ENCODE measurements around the gene EPB41L1.

The EPB41L1 gene

GRCh38 chr20:36153736-36154699, 522 bp upstream of the EPB41L1 start:
- no peak overlapping the region for H3K27ac ChIP-seq (ENCODE audit: low read length)
- no peak for DNase-seq
- H4K20me1 ChIP-seq (ENCODE audit: insufficient read depth, low read length), result no peaks in the 10 kb centered on the region
- H3K36me3 ChIP-seq (ENCODE audit: insufficient read depth, low read length), result no peaks in the 10 kb centered on the region
- no peaks in the 10 kb centered on the region for H3K9me3 ChIP-seq (ENCODE audit: insufficient read depth, low read length, severe bottlenecking)
- H3K9ac ChIP-seq (ENCODE audit: low read depth, low read length), result no peak overlapping the region
- no peaks in the 10 kb centered on the region for H3K4me1 ChIP-seq (ENCODE audit: insufficient read depth, low read length)
- peak; percentile 53; the same call in 2 of the 3 replicates for ATAC-seq (ENCODE audit: insufficient read depth, low read depth)
- H3K4me2 ChIP-seq (ENCODE audit: insufficient read depth, low read length), result no peak overlapping the region
- no peak overlapping the region for H2AFZ ChIP-seq (ENCODE audit: low read depth, low read length)
- H3K4me3 ChIP-seq (ENCODE audit: low read depth in 1 of 2, low read length in 2 of 2), result no peak overlapping the region
- TF ChIP-seq EZH2 (IDR thresholded peaks at IDR 0.05; ENCODE audit: borderline replicate concordance, low read depth, low read length, severe bottlenecking) (no peak), CTCF (IDR thresholded peaks at IDR 0.05; ENCODE audit: borderline replicate concordance, extremely low read depth, low read length, poor library complexity, severe bottlenecking) (no peak)
- H3K79me2 ChIP-seq (ENCODE audit: insufficient read depth, low read length), result no peaks in the 10 kb centered on the region
- H3K27me3 ChIP-seq (ENCODE audit: insufficient read depth, low read length, poor library complexity), result peaks cover 10% of the 10 kb centered on the region

- Histone ChIP-seq H3K9ac (ENCODE audit: low read depth, low read length) (no peak overlapping the region), H3K9me3 (ENCODE audit: insufficient read depth, low read length, severe bottlenecking) (no peaks in the 10 kb centered on the region), H3K27ac (ENCODE audit: low read length) (no peak overlapping the region), H2AFZ (ENCODE audit: low read depth, low read length) (no peak overlapping the region), H3K36me3 (ENCODE audit: insufficient read depth, low read length) (no peaks in the 10 kb centered on the region), H4K20me1 (ENCODE audit: insufficient read depth, low read length) (no peaks in the 10 kb centered on the region; the same call in 1 of the 2 replicates), H3K79me2 (ENCODE audit: insufficient read depth, low read length) (no peaks in the 10 kb centered on the region), H3K4me3 (ENCODE audit: low read depth in 1 of 2, low read length in 2 of 2) (no peak overlapping the region), H3K4me2 (ENCODE audit: insufficient read depth, low read length) (no peak overlapping the region), H3K27me3 (ENCODE audit: insufficient read depth, low read length, poor library complexity) (peaks cover 8% of the 10 kb centered on the region), H3K4me1 (ENCODE audit: insufficient read depth, low read length) (no peaks in the 10 kb centered on the region)
- TF ChIP-seq EZH2 (IDR thresholded peaks at IDR 0.05; ENCODE audit: borderline replicate concordance, low read depth, low read length, severe bottlenecking), result no peak
- TF ChIP-seq CTCF (IDR thresholded peaks at IDR 0.05; ENCODE audit: borderline replicate concordance, extremely low read depth, low read length, poor library complexity, severe bottlenecking), result no peak
- DNase-seq, result no peak
- ATAC-seq (ENCODE audit: insufficient read depth, low read depth), result no peak
These were observed 1.1 kb downstream of the EPB41L1 start for GRCh38 chr20:36155629-36155971.

- H3K4me3 ChIP-seq (ENCODE audit: low read depth in 1 of 2, low read length in 2 of 2), result no peak overlapping the region
- H3K27ac ChIP-seq (ENCODE audit: low read length), result no peak overlapping the region
- H4K20me1 ChIP-seq (ENCODE audit: insufficient read depth, low read length), result no peaks in the 10 kb centered on the region; the same call in 1 of the 2 replicates
- H3K27me3 ChIP-seq (ENCODE audit: insufficient read depth, low read length, poor library complexity), result peaks cover 6% of the 10 kb centered on the region
- H3K36me3 ChIP-seq (ENCODE audit: insufficient read depth, low read length), result no peaks in the 10 kb centered on the region
- no peak overlapping the region for H3K4me2 ChIP-seq (ENCODE audit: insufficient read depth, low read length)
- no peak for ATAC-seq (ENCODE audit: insufficient read depth, low read depth)
- DNase-seq, result no peak
- no peaks in the 10 kb centered on the region for H3K79me2 ChIP-seq (ENCODE audit: insufficient read depth, low read length)
- no peak overlapping the region for H3K9ac ChIP-seq (ENCODE audit: low read depth, low read length)
- H3K4me1 ChIP-seq (ENCODE audit: insufficient read depth, low read length), result no peaks in the 10 kb centered on the region
- no peaks in the 10 kb centered on the region for H3K9me3 ChIP-seq (ENCODE audit: insufficient read depth, low read length, severe bottlenecking)
- no peak overlapping the region for H2AFZ ChIP-seq (ENCODE audit: low read depth, low read length)
- TF ChIP-seq EZH2 (IDR thresholded peaks at IDR 0.05; ENCODE audit: borderline replicate concordance, low read depth, low read length, severe bottlenecking) (no peak), CTCF (IDR thresholded peaks at IDR 0.05; ENCODE audit: borderline replicate concordance, extremely low read depth, low read length, poor library complexity, severe bottlenecking) (no peak)
These were observed 1.5 kb downstream of the EPB41L1 start for GRCh38 chr20:36155991-36156390.

Measured in DND-41 (cell line).